SU-DHL-6 (cell line): Measurements from ENCODE around the gene TRDN.
"Not testable (repeated sequence)": the region's sequence is repeated elsewhere in the genome, so short reads cannot be mapped to it uniquely, and the experiment has no call there.

Source experiments
- H2AFZ ChIP-seq: fragments of 200-600 bp; sonication (generic); 2 replicates; pipeline ENCODE4 v1.6.1; 2014; ENCODE audit warnings: low read depth, mild to moderate bottlenecking, moderate library complexity, mixed read lengths, antibody characterized with exemption, low read length; ENCODE audit not compliant: severe bottlenecking
- H3F3A ChIP-seq: fragments of 200-600 bp; shearing (Covaris generic); 2 replicates; pipeline ENCODE4 v1.6.0; 2016; ENCODE audit warnings: antibody characterized with exemption, mild to moderate bottlenecking; ENCODE audit not compliant: insufficient read depth
- H3K27ac ChIP-seq: fragments of 200-600 bp; sonication (generic); 2 replicates; pipeline ENCODE4 v1.5.1; 2016; ENCODE audit warnings: low read depth, mild to moderate bottlenecking, low read length, moderate library complexity, mixed read lengths
- H3K27me3 ChIP-seq: fragments of 200-600 bp; sonication (generic), shearing (Covaris generic); 2 replicates; pipeline ENCODE4 v1.6.0; 2014; ENCODE audit warnings: mild to moderate bottlenecking, low read length
- H3K36me3 ChIP-seq: fragments of 200-600 bp; sonication (generic); 2 replicates; pipeline ENCODE4 v1.6.1; 2014; ENCODE audit warnings: mild to moderate bottlenecking, low read length, mixed read lengths
- H3K4me2 ChIP-seq: fragments of 300-600, 200-600 bp; shearing (Covaris generic), sonication (generic); 2 replicates; pipeline ENCODE4 v1.6.0; 2014; ENCODE audit warnings: low read length, low read depth, mild to moderate bottlenecking; ENCODE audit not compliant: poor library complexity, severe bottlenecking
- H3K4me3 ChIP-seq: fragments of 200-600 bp; sonication (generic); 2 replicates; pipeline ENCODE4 v1.5.1; 2014; ENCODE audit warnings: antibody characterized with exemption, low read length, mild to moderate bottlenecking, mixed read lengths; ENCODE audit not compliant: insufficient read depth, poor library complexity, severe bottlenecking
- H3K79me2 ChIP-seq: fragments of 200-600 bp; sonication (generic); 2 replicates; pipeline ENCODE4 v1.6.1; 2014; ENCODE audit warnings: mild to moderate bottlenecking, low read length, moderate library complexity; ENCODE audit not compliant: insufficient read depth
- H3K9ac ChIP-seq: fragments of 200-600 bp; sonication (generic); 2 replicates; pipeline ENCODE4 v1.7.0; 2014; ENCODE audit warnings: mild to moderate bottlenecking, low read length
- H3K9me2 ChIP-seq: fragments of 200-600 bp; sonication (generic); replicated peaks from 2 replicates; pipeline ENCODE4 v1.6.1; 2014; ENCODE audit warnings: low read length; ENCODE audit not compliant: insufficient read depth
- H3K9me3 ChIP-seq: fragments of 200-600 bp; sonication (generic); 2 replicates; pipeline ENCODE4 v1.6.1; 2014; ENCODE audit warnings: low read length, mixed read lengths; ENCODE audit not compliant: insufficient read depth
- H4K20me1 ChIP-seq: fragments of 200-600 bp; sonication (generic); 2 replicates; pipeline ENCODE4 v1.6.1; 2014; ENCODE audit warnings: low read depth, mild to moderate bottlenecking, antibody characterized with exemption, low read length, moderate library complexity, mixed read lengths
- CTCF ChIP-seq: fragments of 200-600 bp; sonication (generic); IDR thresholded peaks from one replicate; pipeline ENCODE4 v1.5.1; 2017; ENCODE audit warnings: antibody characterized with exemption, mild to moderate bottlenecking, low read length, moderate library complexity; ENCODE audit not compliant: insufficient read depth, poor library complexity, severe bottlenecking
- EZH2phosphoT487 ChIP-seq: fragments of 200-600 bp; sonication (generic), shearing (Covaris generic); conservative IDR thresholded peaks from 2 replicates; pipeline ENCODE4 v1.6.1; 2018; ENCODE audit warnings: mild to moderate bottlenecking, antibody characterized with exemption, low read length, moderate library complexity, mixed read lengths

The TRDN gene

GRCh38 chr6:123564361-123564760 is 72.4 kb downstream of the TRDN start:
- no peaks in the 10 kb centered on the region for H4K20me1 ChIP-seq
- TF ChIP-seq CTCF = no peak
- no peak for TF ChIP-seq EZH2phosphoT487
- no peak overlapping the region for H3K9ac ChIP-seq
- H3K27ac ChIP-seq = no peak overlapping the region
- no peaks in the 10 kb centered on the region for H3K79me2 ChIP-seq
- H3K4me2 ChIP-seq = no peak overlapping the region
- H3F3A ChIP-seq = no peaks in the 10 kb centered on the region
- no peaks in the 10 kb centered on the region for H3K9me2 ChIP-seq
- H3K4me3 ChIP-seq = no peak overlapping the region
- no peaks in the 10 kb centered on the region for H3K36me3 ChIP-seq
- H3K27me3 ChIP-seq = no peaks in the 10 kb centered on the region
- no peaks in the 10 kb centered on the region for H3K9me3 ChIP-seq
- no peak overlapping the region for H2AFZ ChIP-seq

GRCh38 chr6:123562677-123563076 is 74.1 kb downstream of the TRDN start:
- no peak overlapping the region for H3K9ac ChIP-seq
- no peak overlapping the region for H3K27ac ChIP-seq
- no peaks in the 10 kb centered on the region for H3K79me2 ChIP-seq
- no peaks in the 10 kb centered on the region for H3K9me3 ChIP-seq
- H3F3A ChIP-seq = no peaks in the 10 kb centered on the region
- H4K20me1 ChIP-seq = no peaks in the 10 kb centered on the region
- H3K4me3 ChIP-seq = no peak overlapping the region
- no peaks in the 10 kb centered on the region for H3K9me2 ChIP-seq
- H3K27me3 ChIP-seq = no peaks in the 10 kb centered on the region
- no peak overlapping the region for H3K4me2 ChIP-seq
- no peak overlapping the region for H2AFZ ChIP-seq
- TF ChIP-seq EZH2phosphoT487 (no peak), CTCF (no peak)
- H3K36me3 ChIP-seq = no peaks in the 10 kb centered on the region

- H3K9ac ChIP-seq = no peak overlapping the region
- H3K4me3 ChIP-seq = no peak overlapping the region
- no peaks in the 10 kb centered on the region for H3K79me2 ChIP-seq
- H3K27ac ChIP-seq = no peak overlapping the region
- H3K27me3 ChIP-seq = no peaks in the 10 kb centered on the region
- no peaks in the 10 kb centered on the region for H3F3A ChIP-seq
- no peaks in the 10 kb centered on the region for H4K20me1 ChIP-seq
- H3K36me3 ChIP-seq = no peaks in the 10 kb centered on the region
- no peak overlapping the region for H3K4me2 ChIP-seq
- H3K9me3 ChIP-seq = no peaks in the 10 kb centered on the region
- H3K9me2 ChIP-seq = no peaks in the 10 kb centered on the region
- no peak overlapping the region for H2AFZ ChIP-seq
- no peak for TF ChIP-seq CTCF
- no peak for TF ChIP-seq EZH2phosphoT487
These were observed 74.5 kb downstream of the TRDN start for GRCh38 chr6:123562264-123562663.

- H2AFZ ChIP-seq, H3K36me3 ChIP-seq, H3K4me2 ChIP-seq, H3K9me2 ChIP-seq, H3K27me3 ChIP-seq, H3K9ac ChIP-seq, H3K4me3 ChIP-seq, H4K20me1 ChIP-seq, H3F3A ChIP-seq, H3K79me2 ChIP-seq, H3K9me3 ChIP-seq, H3K27ac ChIP-seq: not testable (repeated sequence)
These were observed 76.9 kb downstream of the TRDN start for GRCh38 chr6:123559816-123560215.

GRCh38 chr6:123557474-123557873 is 79.3 kb downstream of the TRDN start:
- H3K4me3 ChIP-seq, H3K27ac ChIP-seq, H3K36me3 ChIP-seq, H3K79me2 ChIP-seq, H3K9me3 ChIP-seq, H2AFZ ChIP-seq, H4K20me1 ChIP-seq, H3K9me2 ChIP-seq, H3K4me2 ChIP-seq, H3K9ac ChIP-seq, H3F3A ChIP-seq, H3K27me3 ChIP-seq: not testable (repeated sequence)
